ENCODE measurements around the gene TMEM236.

DNA sequence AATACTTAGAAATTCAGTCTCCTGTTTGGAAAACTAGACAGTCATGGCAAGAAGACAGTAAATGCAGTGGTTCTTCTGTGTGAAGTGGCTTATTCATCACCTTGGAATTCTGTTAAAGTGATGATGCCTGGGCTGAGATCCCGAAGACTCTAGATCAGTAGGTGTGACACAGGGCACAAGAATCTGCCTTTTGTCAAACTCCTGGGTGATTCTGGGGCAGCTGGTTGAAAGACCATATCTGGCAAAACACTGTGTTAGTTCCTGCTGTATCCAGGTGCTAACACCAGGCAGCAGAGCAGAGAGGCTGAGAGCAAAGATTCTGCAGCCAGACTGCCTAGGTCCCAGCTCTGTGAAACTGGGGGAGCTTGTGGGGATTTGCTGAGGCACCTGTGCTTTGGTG, 83.7 kb downstream of the TMEM236 start:
- TF ChIP-seq, protein P1, sequence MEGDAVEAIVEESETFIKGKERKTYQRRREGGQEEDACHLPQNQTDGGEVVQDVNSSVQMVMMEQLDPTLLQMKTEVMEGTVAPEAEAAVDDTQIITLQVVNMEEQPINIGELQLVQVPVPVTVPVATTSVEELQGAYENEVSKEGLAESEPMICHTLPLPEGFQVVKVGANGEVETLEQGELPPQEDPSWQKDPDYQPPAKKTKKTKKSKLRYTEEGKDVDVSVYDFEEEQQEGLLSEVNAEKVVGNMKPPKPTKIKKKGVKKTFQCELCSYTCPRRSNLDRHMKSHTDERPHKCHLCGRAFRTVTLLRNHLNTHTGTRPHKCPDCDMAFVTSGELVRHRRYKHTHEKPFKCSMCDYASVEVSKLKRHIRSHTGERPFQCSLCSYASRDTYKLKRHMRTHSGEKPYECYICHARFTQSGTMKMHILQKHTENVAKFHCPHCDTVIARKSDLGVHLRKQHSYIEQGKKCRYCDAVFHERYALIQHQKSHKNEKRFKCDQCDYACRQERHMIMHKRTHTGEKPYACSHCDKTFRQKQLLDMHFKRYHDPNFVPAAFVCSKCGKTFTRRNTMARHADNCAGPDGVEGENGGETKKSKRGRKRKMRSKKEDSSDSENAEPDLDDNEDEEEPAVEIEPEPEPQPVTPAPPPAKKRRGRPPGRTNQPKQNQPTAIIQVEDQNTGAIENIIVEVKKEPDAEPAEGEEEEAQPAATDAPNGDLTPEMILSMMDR (IDR thresholded peaks at IDR 0.05): no peak
- TF ChIP-seq EP300 (IDR thresholded peaks at IDR 0.05): no peak

Measured in gastroesophageal sphincter (tissue), 3 donors.